ENCODE data around the gene DHTKD1.

- TF ChIP-seq, protein P1, sequence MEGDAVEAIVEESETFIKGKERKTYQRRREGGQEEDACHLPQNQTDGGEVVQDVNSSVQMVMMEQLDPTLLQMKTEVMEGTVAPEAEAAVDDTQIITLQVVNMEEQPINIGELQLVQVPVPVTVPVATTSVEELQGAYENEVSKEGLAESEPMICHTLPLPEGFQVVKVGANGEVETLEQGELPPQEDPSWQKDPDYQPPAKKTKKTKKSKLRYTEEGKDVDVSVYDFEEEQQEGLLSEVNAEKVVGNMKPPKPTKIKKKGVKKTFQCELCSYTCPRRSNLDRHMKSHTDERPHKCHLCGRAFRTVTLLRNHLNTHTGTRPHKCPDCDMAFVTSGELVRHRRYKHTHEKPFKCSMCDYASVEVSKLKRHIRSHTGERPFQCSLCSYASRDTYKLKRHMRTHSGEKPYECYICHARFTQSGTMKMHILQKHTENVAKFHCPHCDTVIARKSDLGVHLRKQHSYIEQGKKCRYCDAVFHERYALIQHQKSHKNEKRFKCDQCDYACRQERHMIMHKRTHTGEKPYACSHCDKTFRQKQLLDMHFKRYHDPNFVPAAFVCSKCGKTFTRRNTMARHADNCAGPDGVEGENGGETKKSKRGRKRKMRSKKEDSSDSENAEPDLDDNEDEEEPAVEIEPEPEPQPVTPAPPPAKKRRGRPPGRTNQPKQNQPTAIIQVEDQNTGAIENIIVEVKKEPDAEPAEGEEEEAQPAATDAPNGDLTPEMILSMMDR (conservative IDR thresholded peaks at IDR 0.05; ENCODE audit: low read depth, low read length), result no peak
- TF ChIP-seq EZH2 (IDR thresholded peaks at IDR 0.05; ENCODE audit: borderline replicate concordance, low read depth, low read length, poor library complexity, severe bottlenecking), result no peak
Observed at GRCh38 chr10:12081470-12081869, 12.7 kb downstream of the DHTKD1 start.
